HG03108 (cell line): ENCODE measurements around the gene KAT2A.

Experiments
- ATAC-seq: cut with Tn5 transposase; IDR thresholded peaks from one replicate; pipeline ENCODE4 v1.9.1; 2021; ENCODE audit warnings: moderate library complexity; ENCODE audit not compliant: unreplicated experiment

The KAT2A gene

DNA sequence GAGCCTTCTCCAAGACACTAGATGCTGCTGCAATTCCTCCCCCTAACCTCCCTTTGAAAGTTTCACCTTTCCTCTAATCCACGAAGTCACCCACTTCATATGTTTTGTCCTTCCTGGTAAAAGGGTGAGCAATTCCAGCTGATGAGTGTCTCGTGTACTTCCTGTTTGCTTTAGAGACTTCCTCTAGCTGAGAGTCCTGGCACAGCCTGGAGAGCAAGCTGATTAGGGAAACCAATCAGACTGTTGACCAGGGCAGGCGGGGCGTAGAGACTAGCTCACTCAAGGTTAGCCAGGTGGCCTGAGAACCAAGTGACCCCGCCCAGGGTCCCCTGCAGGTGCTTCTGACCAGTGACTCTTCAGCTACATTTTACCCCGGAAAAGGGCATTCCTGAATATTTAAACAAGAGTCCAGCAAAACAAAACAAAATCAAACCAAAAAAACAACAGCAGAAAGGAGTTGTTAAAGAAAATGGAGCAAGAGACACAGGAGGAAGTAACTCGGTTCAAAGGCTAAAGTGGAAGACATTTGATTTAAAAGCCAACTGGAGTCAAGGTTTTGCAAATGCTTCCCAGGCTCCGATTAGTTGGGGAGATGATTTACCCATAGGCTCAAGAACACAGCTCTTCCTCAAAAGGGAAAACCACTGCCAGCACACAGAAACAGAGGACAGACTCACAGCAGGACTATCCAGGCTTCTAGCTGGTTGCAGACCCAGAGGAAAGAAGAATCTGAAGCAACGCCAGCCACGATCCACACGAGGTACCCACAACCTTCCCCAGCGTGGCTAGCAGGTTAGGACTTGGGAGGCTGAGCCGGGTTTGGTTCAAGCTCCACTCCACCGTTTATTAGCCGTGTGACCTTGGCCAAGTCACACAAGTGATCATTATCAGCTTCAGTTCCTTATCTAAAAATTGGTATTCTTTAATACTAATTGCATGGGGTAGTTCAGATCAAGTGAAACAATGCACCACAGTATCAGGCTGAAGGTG is 14.8 kb upstream of the KAT2A start:
- ATAC-seq, result no peak

DNA sequence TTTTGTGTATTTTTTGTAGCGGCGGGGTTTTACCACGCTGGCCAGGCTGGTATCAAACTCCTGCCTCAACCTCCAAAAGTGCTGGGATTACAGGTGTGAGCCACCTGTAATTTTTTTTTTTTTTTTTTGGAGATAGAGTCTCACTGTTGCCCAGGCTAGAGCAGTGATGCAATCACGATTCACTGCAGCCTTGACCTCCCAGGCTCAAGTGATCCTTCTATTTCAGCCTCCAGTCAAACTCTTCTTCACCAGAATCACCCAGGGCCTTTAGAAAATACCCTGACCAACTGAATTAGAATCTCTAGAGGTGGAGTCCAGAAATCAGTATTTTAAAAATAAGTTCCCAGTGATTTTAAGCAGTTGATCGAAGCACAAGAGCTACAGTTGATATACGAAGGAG is 14.0 kb upstream of the KAT2A start:
- ATAC-seq, result no peak

DNA sequence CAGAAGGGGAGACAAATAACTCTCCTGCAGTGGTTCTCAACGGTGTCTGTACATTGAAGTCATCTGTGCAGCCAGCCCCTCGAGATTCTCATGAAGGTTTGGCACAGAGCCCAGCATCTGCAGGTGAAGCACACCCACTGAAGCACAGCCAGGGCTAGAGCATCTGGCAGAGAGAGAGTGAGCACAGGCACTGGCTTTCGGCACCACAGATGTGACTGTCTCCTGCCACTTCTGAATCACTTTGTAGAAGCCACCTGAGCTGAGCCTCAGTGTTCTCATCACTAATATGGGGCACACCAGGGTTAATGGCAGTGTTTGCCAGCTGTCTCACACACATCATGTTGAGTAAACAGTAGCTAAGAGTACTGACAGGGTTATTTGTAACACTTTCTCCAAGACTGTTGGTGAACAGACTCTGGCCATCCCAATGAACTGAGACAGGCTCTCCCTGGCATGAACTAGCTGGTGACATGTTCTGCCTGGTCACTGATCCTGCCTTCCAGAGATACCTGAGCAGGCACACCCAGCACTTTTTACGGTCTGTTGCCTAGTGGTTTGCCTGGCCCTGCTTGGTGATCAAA is 12.4 kb upstream of the KAT2A start:
- peak; percentile 50 for ATAC-seq

DNA sequence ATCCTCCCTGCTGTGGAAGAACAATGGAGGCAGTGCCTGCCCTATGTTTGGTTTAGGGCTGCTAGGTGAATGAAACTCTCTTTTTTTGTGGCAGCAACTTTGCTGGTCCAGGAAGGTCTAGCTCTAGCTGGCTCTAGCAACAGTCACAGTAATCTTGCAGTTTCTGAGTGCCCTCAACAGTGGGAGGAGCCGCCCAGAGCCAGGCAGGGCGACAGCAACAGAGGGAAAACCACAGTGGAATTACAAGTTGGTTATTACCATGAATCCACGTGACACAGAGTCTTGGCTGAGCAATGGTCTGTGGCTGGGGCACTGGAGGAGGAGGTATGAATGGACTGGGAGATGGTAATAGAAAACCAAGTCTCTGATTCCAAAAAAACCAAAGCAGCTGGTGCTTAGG is 11.8 kb upstream of the KAT2A start:
- ATAC-seq, result peak; percentile 44

DNA sequence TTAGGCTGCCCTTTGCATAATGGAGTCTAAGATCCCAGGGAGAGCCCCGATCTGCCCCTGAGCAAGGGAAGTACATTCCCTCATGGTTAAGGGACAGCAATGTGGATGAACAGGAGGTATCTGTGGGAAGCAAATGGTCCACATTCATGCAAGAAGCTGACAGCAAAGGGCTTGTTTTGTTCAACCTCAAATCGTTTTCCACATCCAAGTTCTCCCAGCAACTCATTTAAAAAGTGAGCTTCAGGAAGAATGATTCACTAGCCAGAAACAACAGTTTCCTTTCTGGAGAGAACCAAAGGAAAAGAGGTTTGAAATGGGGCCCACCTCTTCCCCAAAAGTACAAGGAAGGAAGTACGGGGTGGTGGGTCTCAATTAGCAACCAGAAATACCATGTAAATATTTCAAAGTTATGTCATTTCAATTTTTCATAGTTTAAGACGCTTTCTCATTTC is 10.8 kb upstream of the KAT2A start:
- ATAC-seq, result no peak

DNA sequence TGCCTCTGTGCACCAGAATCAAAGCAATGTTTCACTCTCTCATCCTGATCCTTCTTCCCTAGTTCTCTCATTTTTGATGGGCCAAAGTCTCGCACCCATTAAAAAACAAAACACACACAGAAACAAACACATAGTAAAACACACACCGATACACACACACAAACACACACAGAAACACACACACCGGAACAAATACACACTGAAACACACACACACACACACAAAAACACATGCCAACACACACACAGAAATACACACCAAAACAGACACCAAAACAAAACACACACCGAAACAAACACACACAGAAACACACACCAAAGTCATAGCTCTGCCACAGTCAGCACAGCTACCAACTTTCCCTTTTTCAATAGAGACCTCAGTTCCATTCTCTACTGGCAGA is 10.1 kb upstream of the KAT2A start:
- no peak for ATAC-seq

DNA sequence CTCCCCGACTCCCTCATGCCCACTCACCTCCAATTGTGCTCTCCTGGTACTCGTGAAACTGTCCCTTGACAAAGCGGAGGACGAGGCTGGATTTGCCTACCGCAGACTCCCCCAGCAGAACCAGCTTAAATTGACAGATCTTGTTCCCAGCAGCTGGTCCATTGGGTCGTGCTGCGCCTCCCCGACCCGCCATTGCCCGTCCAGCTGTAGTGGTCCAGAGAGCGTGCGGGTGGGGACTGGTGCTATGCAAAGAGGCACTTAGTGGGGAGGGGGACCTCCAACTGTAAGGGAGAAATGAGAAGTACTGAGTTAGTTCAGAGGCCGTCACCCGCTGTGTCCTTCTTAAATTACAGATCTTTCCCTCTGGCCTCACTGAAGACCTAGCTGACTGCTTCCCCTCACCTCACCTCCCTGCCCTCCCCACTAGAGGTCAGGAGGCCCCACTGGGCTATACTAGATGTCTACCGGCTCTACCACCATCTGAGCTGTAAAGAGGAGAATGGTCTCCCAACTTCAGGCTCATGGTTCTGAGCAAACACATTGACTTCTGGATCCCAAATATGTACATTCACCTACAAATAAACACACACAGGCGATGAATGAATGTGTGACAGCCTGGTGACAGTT is 9.3 kb upstream of the KAT2A start:
- ATAC-seq, result no peak

DNA sequence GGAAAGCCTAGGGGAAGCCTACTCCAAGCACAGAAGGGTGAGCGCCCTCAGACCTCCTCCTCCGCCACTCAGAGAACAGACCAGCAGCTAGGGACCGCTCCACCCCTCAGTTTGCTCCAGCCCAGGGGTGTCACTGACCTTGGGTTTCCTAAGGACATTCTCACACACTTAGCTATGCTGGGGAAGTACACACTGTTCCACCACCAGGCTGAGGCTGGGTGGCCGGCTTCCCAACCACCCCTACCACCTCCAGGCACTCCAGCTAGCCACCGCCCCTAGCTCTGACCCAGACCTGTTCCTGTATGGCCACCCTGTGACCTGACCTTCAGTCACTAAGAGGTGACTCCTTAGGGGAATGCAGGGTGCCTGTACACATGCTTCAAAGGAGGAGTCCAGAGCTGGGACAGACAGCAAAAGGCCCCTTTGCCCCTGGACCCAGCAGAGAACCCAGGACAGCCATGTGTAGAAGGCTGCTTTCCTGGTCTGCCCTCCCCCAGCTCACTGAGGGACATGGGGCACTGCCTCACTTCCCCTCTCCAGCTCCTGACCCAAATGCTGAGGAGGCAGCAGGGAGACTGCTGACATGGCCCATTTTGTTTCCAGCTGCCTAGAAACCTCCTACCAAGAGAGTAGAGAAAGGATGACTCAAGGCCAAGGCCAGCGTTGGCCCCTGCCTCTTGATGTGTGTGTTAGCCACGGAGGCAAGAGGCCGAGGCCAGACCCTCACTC is 8.1 kb upstream of the KAT2A start:
- ATAC-seq, result no peak

DNA sequence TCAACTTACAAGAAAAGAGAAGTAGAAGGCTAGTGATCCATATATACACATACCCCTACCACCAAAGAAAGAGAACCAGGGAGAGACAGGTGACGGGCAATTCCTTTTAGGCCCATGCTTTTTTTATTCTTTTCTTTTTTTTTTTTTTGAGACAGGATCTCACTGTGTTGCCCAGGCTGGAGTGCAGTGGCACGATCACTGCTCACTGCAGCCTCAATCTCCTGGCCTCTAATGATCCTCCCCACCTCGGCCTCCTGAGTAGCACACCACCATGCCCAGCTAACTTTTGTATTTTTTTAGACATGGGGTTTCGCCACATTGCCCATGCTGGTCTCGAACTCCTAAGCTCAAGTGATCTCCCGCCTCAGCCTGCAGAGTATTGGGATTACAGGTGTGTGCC is 6.2 kb upstream of the KAT2A start:
- ATAC-seq, result no peak

DNA sequence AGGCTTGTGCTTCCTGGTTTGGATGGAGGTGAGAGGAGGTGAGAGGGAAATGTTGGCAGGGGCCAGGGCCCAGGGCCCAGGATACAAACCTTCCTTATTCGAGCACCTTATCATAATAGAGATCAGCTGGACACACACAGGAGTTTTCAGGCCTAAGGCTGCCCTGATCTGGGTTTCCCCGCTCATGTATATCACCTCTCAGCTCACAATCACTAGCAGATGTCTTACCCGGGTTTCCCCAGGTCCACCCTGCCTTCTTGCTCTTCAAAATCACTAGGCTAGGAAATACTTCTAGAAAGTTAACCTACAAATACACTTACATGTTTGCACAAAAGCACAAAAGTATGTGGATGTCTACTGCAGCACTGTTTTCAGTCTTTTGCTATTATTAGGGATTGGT is 5.7 kb upstream of the KAT2A start:
- ATAC-seq, result no peak

DNA sequence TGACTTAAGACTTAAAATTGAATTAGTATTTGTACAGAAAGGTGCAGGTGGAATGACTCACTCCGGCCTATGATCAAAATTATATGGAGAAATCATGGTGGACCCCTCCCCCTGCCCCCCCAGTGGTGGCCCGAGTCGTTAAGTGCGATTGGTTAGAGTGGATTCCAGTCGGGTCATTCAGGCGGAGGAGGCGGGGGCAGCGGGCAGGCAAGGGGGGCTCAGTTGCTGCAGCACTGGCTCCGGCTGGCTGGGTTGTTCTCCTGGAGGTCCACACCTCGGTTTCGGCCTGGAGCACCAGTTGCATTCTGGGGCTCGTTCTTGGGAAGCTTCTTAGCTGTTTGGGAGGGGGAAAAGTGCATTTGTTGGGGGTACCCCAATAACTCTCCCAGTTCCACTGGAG is 4.4 kb upstream of the KAT2A start:
- ATAC-seq, result no peak

DNA sequence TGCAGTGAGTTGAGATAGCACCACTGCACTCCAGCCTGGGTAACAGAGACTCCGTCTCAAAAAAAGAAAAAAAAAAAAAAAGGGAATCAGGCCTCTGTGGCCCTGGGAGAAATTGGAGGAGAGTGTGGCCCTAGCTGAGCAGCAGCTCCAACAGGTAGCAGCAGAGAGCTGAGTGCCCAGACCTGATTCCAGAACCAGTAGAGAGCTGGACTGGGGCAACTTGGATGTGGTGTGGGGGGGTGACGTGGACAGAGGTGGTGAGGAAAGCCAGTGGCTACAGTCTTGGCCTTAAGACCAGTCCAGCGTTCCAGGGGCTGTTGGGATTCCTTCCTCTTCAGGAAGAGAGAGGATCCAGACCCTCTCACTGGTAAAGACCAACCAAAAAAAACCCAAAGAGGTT is 3.1 kb upstream of the KAT2A start:
- ATAC-seq, result no peak

DNA sequence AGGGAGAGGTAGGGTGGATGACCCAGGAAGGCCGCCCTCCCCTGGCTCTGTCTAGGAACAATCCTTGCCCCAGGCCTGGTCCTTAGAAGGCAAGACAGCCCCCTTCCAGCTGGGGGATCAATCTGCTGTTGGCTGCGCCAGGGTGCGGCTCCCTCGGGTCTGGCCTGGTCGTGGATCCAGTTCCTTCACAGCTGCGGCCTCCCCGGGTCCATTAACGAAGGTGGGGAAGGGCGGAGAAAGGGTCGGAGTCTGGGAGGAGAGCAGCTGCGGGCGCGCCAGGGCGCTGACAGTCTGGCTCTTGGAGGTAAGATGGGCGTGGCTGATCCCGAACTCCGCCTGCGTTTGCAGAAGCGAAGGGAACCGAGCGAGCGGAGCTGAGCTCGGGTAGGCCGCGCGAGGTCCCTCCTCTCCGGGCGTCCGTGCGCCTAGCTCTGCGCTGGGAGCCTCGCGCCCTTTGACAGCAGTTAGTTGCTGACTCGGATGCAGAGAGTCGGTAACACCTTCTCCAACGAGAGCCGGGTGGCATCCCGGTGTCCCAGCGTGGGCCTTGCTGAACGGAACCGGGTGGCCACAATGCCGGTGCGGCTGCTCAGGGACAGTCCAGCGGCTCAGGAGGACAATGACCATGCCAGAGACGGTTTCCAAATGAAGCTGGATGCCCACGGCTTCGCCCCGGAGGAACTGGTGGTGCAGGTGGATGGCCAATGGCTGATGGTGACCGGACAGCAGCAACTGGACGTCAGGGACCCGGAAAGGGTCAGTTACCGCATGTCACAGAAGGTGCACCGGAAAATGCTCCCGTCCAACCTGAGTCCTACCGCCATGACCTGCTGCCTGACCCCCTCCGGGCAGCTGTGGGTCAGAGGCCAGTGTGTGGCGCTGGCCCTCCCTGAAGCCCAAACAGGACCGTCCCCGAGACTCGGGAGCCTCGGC is 1.5 kb upstream of the KAT2A start, which contains the start of gene HSPB9:
Gene HSPB9, plus strand, starts transcription at position 434 of the 933 bp plus-strand sequence. Its CDS starts 47 bp downstream, at position 481.
- ATAC-seq, result no peak

DNA sequence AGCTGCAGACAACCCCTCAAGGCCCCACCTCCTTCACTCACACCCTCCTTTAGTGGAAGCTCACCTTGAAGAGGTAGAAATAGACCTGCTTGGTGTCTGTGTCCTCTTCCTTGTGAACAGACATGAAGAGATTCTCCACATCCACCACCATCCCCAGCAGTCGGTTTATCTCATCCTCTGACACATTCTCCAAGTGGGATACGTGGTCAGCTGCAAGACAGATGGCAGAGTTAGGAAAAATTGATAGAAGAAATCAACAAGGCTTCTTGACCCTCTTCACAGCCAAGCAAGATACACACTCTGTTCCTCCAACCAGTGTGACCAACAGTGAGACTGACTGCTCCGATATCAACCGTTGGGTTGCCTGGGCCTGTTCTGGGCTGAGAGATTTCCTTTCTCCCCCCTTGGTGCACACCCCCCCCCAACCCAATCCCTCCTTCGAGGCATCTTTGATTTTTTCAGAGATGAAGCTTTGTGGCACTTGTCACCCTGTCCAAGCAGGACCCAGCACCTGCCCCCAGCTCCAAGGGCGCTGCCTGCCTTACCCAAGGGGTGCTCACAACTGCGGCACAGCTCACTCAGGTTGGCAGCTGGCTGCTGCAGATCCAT is 902 bp downstream of the KAT2A start:
- no peak for ATAC-seq

DNA sequence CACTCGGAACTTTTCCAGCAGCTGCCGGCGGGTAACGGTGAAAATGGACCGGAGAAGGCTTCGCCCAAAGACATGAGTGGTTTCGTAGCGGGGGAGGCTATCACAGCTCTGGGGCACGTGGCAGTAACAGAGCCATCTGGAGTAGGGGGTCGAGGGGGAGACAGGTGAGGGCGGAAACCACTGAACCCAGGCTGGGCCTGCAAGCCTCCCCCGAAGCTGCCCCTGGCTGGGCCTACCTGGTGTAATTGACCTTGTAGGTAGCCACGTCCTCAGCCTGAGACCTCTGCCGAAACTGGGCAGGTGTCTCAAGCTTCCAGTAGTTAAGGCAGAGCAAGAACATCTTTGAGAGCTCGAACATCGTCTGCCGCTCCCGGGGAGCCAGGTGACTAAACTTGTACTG is 1.9 kb downstream of the KAT2A start:
- ATAC-seq, result no peak

DNA sequence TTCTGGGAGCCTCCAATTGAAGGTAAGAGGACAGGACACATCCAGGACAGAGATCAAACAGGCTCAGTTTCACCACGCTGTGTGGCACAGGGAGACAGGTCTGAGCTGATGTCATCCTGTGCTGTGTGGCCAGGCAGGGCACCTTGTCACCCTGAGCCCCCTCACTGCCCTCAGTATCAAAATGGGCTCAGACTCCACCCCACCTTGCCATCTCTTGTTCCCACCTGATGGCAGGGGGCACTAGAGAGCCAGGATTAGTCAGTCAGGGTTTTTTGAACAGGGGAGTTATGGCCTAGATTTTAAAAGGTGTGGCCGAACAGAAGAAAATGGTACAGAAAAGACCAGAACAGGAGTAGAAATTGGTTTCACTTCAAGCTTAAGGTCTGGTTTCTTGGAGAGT is 2.6 kb downstream of the KAT2A start:
- no peak for ATAC-seq

DNA sequence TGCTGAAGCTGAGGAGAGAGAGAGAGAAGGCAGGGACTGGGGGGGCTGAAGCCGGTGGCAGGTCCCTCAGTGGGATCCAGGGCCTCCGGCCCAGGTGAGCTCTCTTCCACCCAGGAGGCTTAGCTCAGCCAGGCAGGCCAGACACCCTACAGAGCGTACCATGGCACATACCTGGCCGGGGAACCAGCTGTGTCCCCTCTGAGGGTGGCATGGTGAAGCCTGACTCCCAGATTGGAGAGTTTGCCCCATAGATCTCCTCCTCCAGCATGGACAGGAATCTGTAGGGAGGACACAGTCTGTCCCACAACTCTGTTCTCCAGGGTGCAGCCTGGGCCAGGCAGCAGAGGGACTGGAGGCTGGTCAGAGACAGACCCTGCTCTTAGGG is 3.0 kb downstream of the KAT2A start:
- ATAC-seq, result no peak

DNA sequence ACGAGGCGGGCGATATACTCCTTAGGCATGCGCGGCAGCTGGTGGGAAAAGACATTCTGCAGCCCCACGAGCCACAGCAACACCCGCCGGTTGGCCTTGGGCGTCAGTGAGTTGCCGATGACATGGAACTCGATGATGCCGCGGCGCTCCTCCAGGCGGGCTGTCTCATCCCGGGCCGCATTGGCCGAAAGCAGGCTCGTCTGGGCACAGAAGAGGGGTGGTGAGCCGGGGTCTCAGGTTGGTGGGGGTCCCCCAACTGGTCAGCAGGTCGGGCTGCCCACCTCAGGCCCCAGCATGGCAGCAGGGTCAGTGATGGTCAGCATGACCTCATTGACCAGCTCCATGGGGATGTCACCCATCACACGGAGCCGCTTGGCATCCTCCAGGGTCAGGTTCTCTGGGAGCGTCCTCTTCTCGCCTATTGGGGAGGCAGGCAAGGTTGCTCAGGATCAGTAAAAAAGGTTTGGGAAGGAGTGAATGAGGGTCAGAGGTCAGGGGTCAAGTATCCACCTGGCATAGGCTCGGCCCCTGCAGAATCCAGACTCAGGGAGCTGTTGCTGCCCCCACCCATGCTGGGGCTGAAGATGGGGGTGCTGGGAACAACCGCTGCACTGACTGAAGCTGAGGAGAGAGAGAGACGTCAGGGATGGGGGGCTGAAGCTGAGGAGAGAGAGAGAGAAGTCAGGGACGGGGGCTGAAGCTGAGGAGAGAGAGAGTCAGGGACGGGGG is 3.6 kb downstream of the KAT2A start:
- no peak for ATAC-seq
